ENCODE results near the gene TMEM178A.

- TF ChIP-seq EZH2 (IDR thresholded peaks at IDR 0.05; ENCODE audit: borderline replicate concordance, insufficient read depth, low read depth, low read length, poor library complexity, severe bottlenecking) (no peak), CTCF (IDR thresholded peaks at IDR 0.05) (no peak)
These were observed 42.9 kb upstream of the TMEM178A start for GRCh38 chr2:39622860-39623259.

Measured in B cell (primary cell).